HAP-1 (cell line): Measurements from ENCODE around the gene KLK13.

ENCODE experiments used
- DNase-seq, 2 experiments: peaks; one replicate each; pipeline ENCODE4 v3.0.0-alpha.2; 2016 to 2020; ENCODE audit warnings: low spot score in 2 of 2
- H3K27me3 ChIP-seq: fragments of 250-450 bp; sonication (Bioruptor Pico); 2 replicates; pipeline ENCODE4 v1.5.1; 2020; ENCODE audit warnings: low read depth, mild to moderate bottlenecking, moderate library complexity
- H3K36me3 ChIP-seq: fragments of 250-450 bp; sonication (Bioruptor Pico); replicated peaks from 2 replicates; pipeline ENCODE4 v1.5.1; 2020; ENCODE audit warnings: mild to moderate bottlenecking
- H3K4me1 ChIP-seq: fragments of 250-450 bp; sonication (Bioruptor Pico); 2 replicates; pipeline ENCODE4 v1.5.1; 2020; ENCODE audit warnings: mild to moderate bottlenecking
- H3K4me3 ChIP-seq: fragments of 250-450 bp; sonication (Bioruptor Pico); 2 replicates; pipeline ENCODE4 v1.5.1; 2020; ENCODE audit warnings: mild to moderate bottlenecking, moderate library complexity
- H3K9me3 ChIP-seq: fragments of 250-450 bp; sonication (Bioruptor Pico); 2 replicates; pipeline ENCODE4 v1.5.1; 2020; ENCODE audit warnings: mild to moderate bottlenecking, moderate library complexity
- in situ Hi-C: fragments of 300-500 bp; cut with MboI; formaldehyde crosslinking; loops from 3 replicates; pipeline ENCODE4 v1.14.3; 2020; ENCODE audit warnings: low sequenced_read_pairs, inconsistent platforms, mixed read lengths

The KLK13 gene, protein sequence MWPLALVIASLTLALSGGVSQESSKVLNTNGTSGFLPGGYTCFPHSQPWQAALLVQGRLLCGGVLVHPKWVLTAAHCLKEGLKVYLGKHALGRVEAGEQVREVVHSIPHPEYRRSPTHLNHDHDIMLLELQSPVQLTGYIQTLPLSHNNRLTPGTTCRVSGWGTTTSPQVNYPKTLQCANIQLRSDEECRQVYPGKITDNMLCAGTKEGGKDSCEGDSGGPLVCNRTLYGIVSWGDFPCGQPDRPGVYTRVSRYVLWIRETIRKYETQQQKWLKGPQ

DNA sequence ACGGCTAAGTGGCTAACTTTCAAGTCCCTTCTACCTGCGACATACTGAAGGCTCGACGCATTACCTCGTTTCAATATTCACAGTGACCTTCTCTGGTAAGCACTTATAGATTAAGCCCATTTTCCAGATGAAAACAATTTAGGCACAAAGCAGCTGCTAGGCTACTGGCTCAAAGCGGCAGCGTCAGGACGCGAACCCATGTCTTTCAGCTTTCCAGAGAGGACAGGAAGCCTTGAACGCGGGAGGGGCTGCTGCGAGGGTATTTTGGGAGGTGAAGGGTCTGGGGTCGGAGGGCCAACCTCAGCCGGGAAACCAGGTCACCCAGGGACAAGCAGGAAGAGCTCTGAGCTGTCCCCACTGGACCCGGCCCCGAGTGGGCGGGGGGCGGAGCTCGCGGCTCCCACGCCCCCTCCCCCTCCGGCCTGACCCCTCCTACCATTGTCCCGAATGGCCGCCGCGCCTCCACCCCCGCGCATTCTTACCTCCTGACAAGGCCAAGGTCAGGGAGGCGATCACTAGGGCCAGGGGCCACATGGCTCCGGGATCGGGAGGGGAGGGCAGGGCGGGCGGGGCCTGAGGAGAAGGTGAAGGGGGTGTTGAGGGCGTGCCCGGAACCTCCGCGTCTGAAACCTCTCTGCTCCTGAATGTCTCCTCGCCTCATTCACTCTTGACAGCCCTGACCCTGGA lies at the start of gene KLK13:
TSS of gene KLK13 (minus strand) at position 559 of the 687 bp plus-strand sequence. CDS start at position 534, 25 bp downstream.
- no peaks in the 10 kb centered on the region for H3K4me1 ChIP-seq
- peak in 1 of 2 experiments; percentile 34 for DNase-seq
- no peaks in the 10 kb centered on the region for H3K36me3 ChIP-seq
- no peak within 1 kb of the TSS for H3K4me3 ChIP-seq
- no peaks in the 10 kb centered on the region for H3K9me3 ChIP-seq
- H3K27me3 ChIP-seq, result no peaks in the 10 kb centered on the region
- in situ Hi-C loops, result no loop called here

- H3K4me3 ChIP-seq, result no peak overlapping the region
- no peaks in the 10 kb centered on the region for H3K9me3 ChIP-seq
- H3K27me3 ChIP-seq, result peaks cover 20% of the 10 kb centered on the region
- DNase-seq, result no peak
- no peaks in the 10 kb centered on the region for H3K4me1 ChIP-seq
- H3K36me3 ChIP-seq, result no peaks in the 10 kb centered on the region
- in situ Hi-C loops, result no loop called here
Measured at GRCh38 chr19:51114087-51114729, 49.3 kb upstream of the KLK13 start.

DNA sequence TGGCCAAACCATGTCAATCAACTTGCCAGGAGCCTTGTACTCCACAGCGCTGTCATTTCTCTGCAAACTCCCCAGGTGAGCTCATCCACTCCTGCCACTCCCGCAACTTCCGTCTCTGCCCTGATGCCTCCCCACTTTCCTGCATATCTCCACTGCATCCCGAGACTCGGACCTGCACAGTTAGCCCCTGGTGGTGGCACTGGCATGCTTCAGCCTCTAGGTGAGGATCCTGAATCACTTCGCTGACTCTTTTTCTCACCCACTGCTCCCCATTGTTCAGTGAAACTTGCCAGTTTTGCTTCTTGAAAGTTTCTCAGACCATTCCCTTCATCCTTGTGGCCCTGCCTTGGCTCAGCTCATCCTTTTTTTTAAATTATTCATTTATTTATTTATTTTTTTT lies 46.7 kb upstream of the KLK13 start:
- H3K27me3 ChIP-seq, result peaks cover 20% of the 10 kb centered on the region
- peak in 1 of 2 experiments; percentile 33 for DNase-seq
- H3K4me3 ChIP-seq, result no peak overlapping the region
- H3K9me3 ChIP-seq, result no peaks in the 10 kb centered on the region
- H3K36me3 ChIP-seq, result no peaks in the 10 kb centered on the region
- H3K4me1 ChIP-seq, result peaks cover 9% of the 10 kb centered on the region
- in situ Hi-C loops, result no loop called here

DNA sequence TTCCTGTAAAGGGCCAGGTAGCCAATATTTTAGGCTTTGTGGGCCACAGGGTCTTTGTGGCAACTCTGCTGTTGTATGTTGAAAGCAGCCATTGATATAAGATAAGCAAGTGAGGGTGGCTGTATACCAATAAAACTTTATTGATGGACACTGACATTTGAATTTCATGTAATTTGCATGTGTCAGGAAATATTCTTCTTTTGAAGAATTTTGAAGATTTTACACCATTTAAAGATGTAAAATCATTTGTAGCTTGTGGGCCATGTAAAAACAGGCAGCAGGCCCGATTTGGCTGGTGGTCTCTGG lies 45.7 kb upstream of the KLK13 start:
- DNase-seq, result no peak
- no peaks in the 10 kb centered on the region for H3K36me3 ChIP-seq
- in situ Hi-C loops, result no loop called here

GRCh38 chr19:51108805-51109146 lies 43.9 kb upstream of the KLK13 start:
- no peak for DNase-seq
- peaks cover 9% of the 10 kb centered on the region for H3K4me1 ChIP-seq
- peak overlapping the region; percentile 86 for H3K4me3 ChIP-seq
- in situ Hi-C loops, result no loop called here
- no peaks in the 10 kb centered on the region for H3K9me3 ChIP-seq
- peaks cover 16% of the 10 kb centered on the region for H3K27me3 ChIP-seq
- H3K36me3 ChIP-seq, result no peaks in the 10 kb centered on the region

More for the DNA sequence above, 45.7 kb upstream of the KLK13 start:
- H3K4me1 ChIP-seq, result peaks cover 9% of the 10 kb centered on the region
- H3K9me3 ChIP-seq, result no peaks in the 10 kb centered on the region
- H3K27me3 ChIP-seq, result peaks cover 20% of the 10 kb centered on the region
- no peak overlapping the region for H3K4me3 ChIP-seq

GRCh38 chr19:51108066-51108804 lies 43.3 kb upstream of the KLK13 start, which contains the start of gene CTU1:
CTU1 (minus strand) TSS chr19:51108409; CDS start chr19:51104569, 3,840 bp downstream.
- in situ Hi-C loops, result no loop called here
- DNase-seq, result peak; percentile 98

DNA sequence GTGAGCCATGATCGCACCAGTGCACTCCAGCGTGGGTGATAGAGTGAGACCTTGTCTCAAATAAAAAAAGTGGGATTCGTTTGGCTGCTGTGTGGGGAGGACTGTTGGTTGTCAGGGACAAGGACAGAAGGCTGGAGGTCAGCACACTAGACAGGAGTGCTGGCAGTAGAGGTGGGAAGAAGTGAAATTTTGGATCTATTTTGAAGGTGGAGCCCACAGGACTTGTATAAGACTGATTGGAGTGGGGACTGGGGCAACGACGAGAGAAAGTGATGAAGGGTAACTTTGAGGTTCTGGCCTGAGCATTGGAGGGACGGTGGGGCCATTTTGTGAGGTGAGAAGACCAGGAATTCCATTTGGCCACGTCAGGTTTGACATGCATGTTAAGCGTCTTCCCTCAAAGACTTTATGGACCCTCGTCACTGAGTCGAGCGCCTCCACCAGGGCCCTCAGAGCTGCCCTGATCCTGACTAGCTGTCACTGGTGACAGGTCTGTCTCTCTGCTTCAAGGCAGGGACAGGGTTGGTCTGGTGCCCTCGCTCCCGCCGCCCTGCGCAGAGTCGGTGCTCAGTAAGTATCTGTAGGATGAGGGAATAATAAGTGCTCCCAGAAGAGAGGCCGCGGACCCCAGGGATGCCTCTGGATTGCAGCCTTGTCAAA lies 42.6 kb upstream of the KLK13 start:
- peak overlapping the region; percentile 86 for H3K4me3 ChIP-seq
- in situ Hi-C loops, result no loop called here
- no peak for DNase-seq
- peaks cover 12% of the 10 kb centered on the region for H3K27me3 ChIP-seq
- H3K9me3 ChIP-seq, result no peaks in the 10 kb centered on the region
- peaks cover 9% of the 10 kb centered on the region for H3K36me3 ChIP-seq
- peaks cover 9% of the 10 kb centered on the region for H3K4me1 ChIP-seq

More at GRCh38 chr19:51108066-51108804, 43.3 kb upstream of the KLK13 start, which contains the start of gene CTU1:
- peak within 1 kb of the TSS; percentile 86 for H3K4me3 ChIP-seq
- no peaks in the 10 kb centered on the region for H3K9me3 ChIP-seq
- peaks cover 2% of the 10 kb centered on the region; the same call in 1 of the 2 replicates for H3K36me3 ChIP-seq
- H3K27me3 ChIP-seq, result peaks cover 16% of the 10 kb centered on the region
- H3K4me1 ChIP-seq, result peaks cover 9% of the 10 kb centered on the region

DNA sequence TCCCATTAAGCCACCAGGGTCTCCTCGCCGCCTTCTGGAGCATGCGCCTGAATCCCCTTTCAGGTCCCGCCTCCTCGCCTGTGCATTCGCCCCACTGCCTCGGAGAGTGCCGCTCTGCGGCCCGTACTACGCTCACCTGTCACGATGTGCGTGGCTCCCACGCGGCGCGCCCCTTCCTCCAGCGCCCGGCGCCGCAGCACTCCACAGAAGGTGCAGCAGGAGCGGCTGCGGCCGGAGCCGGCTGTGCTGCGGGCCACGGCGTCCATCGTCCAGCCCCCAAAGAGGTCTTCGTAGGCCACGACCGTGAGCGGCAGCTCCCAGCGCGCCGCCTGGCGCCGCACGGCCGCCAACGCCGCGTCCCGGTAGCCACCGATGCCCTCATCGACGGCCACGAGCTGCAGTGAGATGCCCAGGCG lies 39.0 kb upstream of the KLK13 start:
- no peak for DNase-seq

DNA sequence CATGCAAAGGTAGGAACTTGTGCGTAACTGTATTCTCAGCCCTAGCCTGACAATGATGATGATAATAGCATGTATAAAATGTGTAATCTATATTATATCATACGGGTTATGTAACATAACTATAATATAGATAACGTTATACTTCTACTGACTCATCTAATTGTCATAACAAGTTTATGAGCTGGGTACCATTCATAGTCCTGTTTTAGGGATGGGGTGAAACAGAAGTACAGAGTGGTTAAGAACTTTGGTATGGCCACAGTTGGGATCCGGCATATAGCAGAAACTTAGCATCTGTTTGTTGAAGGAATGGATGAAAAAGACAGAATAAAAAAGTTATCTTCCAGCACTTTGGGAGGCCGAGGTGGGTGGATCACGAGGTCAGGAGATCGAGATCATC lies 38.1 kb upstream of the KLK13 start:
- Histone ChIP-seq H3K9me3 (no peaks in the 10 kb centered on the region), H3K4me1 (peaks cover 6% of the 10 kb centered on the region), H3K4me3 (no peak overlapping the region), H3K36me3 (peaks cover 19% of the 10 kb centered on the region), H3K27me3 (no peaks in the 10 kb centered on the region)
- in situ Hi-C loops, result no loop called here
- no peak for DNase-seq

More for the DNA sequence above, 39.0 kb upstream of the KLK13 start:
- Histone ChIP-seq H3K4me1 (peaks cover 9% of the 10 kb centered on the region), H3K27me3 (no peaks in the 10 kb centered on the region), H3K9me3 (no peaks in the 10 kb centered on the region), H3K4me3 (no peak overlapping the region), H3K36me3 (peaks cover 19% of the 10 kb centered on the region)
- in situ Hi-C loops, result no loop called here

DNA sequence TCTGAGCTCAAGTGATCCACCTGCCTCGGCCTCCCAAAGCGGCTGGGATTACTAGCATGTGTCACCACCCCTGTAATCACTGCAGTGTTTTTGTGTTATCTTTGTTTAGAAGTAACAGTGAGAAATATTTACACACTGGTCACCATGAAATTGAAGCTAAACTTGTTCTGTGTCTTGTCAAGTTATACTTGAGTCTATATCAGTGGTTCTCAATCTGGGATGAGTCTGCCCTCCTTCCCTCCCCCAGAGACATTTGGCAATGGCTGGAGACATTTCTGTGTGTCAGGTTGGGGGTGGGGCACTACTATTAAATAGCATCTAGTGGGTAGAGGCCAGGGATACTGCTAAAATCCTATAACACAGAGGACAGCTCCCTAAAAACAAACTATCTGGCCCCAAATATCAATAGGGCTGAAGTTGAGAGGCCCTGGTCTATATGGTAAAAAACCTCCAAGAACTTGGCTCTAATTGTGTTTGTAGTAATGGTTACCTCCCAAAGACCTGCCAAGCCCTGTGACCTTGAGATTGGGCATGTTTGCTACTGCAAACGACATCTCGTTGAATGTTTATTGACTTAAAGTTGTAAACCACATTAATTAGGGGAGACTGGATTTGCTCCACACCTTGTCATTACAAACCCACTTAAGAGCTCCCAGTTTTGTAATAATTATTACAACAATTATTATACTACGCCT lies 36.4 kb upstream of the KLK13 start:
- no peaks in the 10 kb centered on the region for H3K9me3 ChIP-seq
- H3K36me3 ChIP-seq, result peaks cover 19% of the 10 kb centered on the region
- no peak overlapping the region for H3K4me3 ChIP-seq

GRCh38 chr19:51100601-51101000 lies 35.7 kb upstream of the KLK13 start:
- H3K36me3 ChIP-seq, result peaks cover 19% of the 10 kb centered on the region
- DNase-seq, result no peak
- H3K27me3 ChIP-seq, result no peaks in the 10 kb centered on the region
- H3K4me3 ChIP-seq, result no peak overlapping the region
- no peaks in the 10 kb centered on the region for H3K9me3 ChIP-seq
- H3K4me1 ChIP-seq, result no peaks in the 10 kb centered on the region
- in situ Hi-C loops, result no loop called here

More for the DNA sequence above, 36.4 kb upstream of the KLK13 start:
- Histone ChIP-seq H3K27me3 (no peaks in the 10 kb centered on the region), H3K4me1 (no peaks in the 10 kb centered on the region)
- in situ Hi-C loops, result no loop called here
- no peak for DNase-seq

- Histone ChIP-seq H3K4me3 (no peak overlapping the region), H3K4me1 (no peaks in the 10 kb centered on the region), H3K36me3 (peaks cover 19% of the 10 kb centered on the region), H3K27me3 (no peaks in the 10 kb centered on the region), H3K9me3 (no peaks in the 10 kb centered on the region)
- DNase-seq, result no peak
- in situ Hi-C loops, result loop anchor here (10.0 kb wide), 1 partner anchor 174 kb away; no protein-coding TSS in a partner anchor
Measured at GRCh38 chr19:51099047-51099382, 34.1 kb upstream of the KLK13 start.
